Activated CD4-positive, alpha-beta T cell treated with anti-CD3 and anti-CD28 coated beads, Interleukin-2, amount 50 U/mL, for 1 hour (primary cell): Measurements from ENCODE around the gene LAMC3.
"Not testable (repeated sequence)": the region's sequence is repeated elsewhere in the genome, so short reads cannot be mapped to it uniquely, and the experiment has no call there.

Experiments used
- DNase-seq: peaks from one replicate; pipeline ENCODE4 v3.0.0-alpha.2; 2020

Gene LAMC3

DNA sequence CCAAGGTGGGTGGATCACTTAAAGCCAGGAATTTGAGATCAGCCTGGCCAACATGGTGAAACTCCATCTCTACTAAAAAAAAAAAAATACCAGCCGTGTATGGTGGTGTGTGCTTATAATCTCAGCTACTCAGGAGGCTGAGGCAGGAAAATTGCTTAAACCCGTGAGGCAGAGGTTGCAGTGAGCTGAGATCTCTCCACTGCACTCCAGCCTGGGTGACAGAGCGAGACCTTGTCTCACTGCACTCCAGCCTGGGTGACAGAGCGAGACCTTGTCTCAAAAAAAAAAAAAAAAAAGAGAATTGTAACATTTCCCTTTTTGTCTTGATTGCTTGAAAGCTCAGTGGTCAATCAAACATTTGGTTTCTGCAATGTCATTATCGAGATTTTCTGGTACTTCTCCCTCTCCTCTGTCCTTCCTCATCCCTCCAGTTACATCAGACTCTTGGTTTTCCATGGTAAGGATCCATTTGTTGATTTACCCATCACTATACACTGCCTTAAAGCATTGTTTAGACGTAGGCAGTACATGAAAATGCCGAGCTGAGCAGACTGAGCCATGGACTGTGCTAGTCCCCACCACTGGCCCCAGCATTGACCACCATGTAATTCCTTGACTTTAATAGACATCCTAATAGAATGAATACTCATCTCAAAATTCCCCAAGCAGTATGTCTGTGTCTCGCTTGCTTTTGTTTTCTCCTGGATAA, 75.8 kb downstream of the LAMC3 start:
- no peak for DNase-seq

GRCh38 chr9:131085370-131086122, 76.6 kb downstream of the LAMC3 start:
- DNase-seq: no peak

DNA sequence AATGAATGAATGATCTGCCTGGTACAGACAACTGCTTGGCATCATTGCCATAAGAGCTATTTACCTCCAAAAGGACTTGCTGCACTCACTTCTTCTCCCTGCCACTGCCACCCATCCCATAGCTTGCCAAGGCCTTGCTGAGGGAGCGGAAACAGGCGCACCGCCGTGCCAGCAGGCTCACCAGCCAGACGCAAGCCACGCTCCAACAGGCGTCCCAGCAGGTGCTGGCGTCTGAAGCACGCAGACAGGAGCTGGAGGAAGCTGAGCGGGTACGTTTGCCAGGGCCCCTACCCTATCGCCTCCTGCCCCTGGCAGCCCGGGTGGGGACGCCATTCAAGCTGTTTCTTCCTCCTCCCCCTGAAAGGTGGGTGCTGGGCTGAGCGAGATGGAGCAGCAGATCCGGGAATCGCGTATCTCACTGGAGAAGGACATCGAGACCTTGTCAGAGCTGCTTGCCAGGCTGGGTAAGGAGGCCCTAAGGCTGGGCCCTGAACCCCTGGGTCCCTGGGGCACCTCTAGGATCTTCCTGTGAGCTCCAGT, 78.5 kb downstream of the LAMC3 start:
- no peak for DNase-seq

- DNase-seq: no peak
These were observed 81.2 kb downstream of the LAMC3 start for GRCh38 chr9:131090025-131090787.

DNA sequence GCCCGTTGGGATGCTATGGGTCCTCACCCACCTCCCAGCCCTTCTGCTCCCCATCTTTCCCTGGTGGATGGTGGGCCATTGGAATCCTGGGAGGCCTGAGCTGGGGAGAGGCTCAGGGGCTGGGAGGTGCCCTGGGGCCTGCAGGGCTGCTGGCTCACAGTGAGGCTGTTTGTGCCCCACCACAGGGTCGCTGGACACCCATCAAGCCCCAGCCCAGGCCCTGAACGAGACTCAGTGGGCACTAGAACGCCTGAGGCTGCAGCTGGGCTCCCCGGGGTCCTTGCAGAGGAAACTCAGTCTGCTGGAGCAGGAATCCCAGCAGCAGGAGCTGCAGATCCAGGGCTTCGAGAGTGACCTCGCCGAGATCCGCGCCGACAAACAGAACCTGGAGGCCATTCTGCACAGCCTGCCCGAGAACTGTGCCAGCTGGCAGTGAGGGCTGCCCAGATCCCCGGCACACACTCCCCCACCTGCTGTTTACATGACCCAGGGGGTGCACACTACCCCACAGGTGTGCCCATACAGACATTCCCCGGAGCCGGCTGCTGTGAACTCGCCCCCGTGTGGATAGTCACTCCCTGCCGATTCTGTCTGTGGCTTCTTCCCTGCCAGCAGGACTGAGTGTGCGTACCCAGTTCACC, 82.5 kb downstream of the LAMC3 start:
- no peak for DNase-seq

DNA sequence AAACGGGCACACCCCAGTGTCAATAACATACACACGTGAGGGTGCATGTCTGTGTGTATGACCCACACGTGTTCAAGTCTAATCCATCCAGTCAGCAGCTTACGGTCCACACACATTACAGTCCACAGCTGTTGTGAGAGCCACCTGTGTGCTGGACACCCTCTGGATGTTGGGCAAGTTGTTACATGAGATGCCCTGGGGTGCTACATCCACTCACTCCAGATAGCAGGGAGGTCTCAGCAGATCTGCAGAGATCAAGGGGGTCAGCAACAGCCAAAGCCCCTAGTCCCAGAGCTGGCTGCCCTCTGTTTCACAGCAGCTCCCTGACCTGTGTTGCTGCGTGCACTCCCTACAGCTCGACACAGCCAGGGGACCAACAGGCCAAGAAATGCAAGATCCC, 83.1 kb downstream of the LAMC3 start:
- DNase-seq: no peak

DNA sequence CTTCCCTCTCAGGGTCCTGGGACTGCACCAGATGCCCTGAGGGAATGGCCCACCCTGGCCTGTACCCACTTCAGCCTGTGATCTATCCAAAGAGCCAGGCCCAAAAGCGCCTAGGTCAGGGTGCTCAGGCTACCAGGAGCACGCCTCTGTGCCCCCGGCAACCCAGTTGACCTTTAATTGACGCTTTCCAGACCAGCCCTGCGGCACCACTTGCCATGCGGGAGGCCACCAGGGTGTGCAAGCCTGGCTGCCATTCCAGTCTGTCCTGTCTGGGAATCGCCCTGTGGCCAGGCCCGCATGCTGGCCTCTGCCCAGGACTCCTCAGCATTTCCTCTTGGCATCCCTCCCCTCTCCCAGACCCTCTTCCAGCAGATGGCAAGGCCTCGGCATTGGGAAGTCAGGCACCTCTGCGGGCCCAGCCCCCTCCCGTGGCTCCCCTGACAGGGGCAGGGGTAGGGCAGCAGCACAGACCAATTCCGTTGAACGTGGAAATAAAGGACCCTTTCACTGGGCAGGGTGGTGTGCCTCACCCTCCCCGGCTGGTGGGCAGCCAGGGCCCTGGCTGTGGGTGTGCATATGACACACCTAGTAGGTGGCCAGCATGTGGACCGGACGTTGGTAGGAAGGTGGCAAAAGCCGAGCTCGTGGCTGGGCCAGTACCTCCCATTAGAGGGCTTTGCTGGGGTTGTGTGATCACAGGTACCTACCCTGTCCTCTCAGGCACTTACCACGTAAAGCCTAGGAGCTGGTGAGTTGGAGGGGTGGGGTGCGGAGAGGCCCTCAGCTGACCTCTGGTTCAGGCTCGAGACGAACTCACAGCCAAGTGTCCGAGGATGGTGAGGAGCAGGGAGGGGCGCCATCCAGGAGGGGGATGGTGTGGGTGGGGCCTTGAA, 83.8 kb downstream of the LAMC3 start:
- DNase-seq: no peak

- DNase-seq: no peak
These were observed 85.0 kb downstream of the LAMC3 start for GRCh38 chr9:131094015-131094414.

- DNase-seq: no peak
These were observed 85.6 kb downstream of the LAMC3 start for GRCh38 chr9:131094622-131095021.

- DNase-seq: no peak
These were observed 86.8 kb downstream of the LAMC3 start for GRCh38 chr9:131095666-131096268.

- peak; percentile 8 for DNase-seq
These were observed 87.5 kb downstream of the LAMC3 start, which contains the start of gene AIF1L for GRCh38 chr9:131096269-131097125. Gene AIF1L, plus strand, starts transcription at chr9:131096531. Its CDS starts 99 bp downstream, at chr9:131096630.

DNA sequence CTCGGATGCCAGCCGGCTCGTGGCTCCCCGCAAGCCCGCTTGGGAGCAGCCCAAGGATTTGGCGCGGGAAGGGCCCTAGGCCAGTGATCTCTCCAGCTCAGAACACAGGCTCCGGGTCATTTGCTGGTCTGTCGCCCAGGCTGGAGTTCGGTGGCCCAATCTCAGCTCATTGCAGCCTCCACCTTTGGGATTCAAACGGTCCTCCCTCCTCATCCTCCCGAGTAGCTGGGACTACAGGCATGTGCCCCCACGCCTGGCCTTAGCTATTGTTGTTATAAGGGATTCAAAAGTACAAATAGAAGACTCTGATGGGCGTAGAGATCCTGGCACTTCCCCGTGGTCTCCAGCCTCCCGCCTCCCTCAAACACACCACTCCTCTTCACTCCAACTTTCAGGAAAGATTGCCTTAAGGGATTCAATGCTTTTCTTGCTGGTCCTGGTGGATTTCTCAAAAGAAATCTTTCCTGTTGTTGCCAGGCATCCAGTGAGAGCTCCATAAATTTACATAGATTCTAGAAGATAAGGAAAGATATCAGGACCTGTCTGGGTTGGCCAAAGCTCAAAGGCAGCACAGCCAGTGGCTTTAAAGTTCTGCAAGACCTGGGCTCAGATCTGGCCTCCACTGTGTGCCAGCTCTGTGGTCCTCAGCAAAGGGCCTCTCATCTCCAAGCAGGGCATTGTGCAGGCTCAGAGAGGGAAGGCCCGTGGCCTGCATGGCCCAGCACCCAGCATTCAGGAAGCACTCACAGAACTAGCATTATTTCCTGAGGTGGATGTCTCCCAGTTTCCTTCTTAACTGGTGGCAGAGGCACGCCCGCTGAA, 88.4 kb downstream of the LAMC3 start:
- DNase-seq: no peak

DNA sequence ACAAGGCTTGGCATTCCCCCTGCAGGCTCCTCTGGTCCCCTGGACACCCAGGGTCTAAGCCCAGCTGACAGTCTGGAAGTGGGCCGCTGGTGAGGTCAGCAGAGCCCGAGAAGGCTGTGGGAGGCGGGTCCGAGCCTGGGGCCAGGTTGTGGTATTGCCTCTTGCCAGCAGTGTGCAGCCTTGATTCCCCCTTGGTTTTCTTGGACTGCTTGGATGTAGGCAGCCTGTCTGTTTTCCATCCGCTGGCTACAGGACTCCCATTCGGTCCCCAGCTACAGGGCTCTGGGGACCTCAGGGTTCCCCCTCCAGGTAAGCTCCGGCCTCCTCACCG, 88.9 kb downstream of the LAMC3 start:
- no peak for DNase-seq

DNA sequence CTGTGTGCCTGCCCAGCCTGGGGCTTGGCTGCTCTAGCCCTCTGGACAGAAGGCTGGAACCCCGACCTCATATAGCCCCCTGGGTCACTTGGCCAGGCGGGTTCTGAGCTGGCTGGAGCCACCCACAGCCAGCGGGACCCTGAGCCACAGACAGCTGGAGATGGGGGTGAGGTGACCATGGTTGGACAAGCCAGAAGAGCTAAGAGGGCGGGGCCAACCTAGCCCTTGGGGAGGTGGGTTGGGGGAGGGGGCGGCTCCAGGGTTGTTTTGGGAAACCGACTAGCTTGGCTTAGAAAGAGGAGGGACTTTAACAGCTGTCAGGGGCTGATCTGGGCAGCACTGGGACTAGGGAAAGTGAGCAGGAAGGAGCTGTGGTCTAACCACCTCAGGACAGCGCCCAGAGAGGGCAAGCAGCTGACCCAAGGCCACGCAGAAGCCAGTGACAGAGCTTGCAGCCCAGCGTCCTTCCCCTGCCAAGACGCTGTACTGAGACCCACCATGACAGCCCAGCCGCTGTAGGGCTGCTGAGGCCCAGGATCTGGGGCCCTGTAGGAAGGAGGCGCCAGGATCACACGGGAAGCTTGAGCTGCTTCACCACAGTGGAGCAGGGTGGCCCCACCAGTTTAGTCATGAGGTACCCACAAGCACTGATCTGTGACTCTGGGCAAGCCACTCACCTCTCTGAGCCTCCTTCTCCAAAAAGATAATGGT, 89.6 kb downstream of the LAMC3 start:
- DNase-seq: no peak

DNA sequence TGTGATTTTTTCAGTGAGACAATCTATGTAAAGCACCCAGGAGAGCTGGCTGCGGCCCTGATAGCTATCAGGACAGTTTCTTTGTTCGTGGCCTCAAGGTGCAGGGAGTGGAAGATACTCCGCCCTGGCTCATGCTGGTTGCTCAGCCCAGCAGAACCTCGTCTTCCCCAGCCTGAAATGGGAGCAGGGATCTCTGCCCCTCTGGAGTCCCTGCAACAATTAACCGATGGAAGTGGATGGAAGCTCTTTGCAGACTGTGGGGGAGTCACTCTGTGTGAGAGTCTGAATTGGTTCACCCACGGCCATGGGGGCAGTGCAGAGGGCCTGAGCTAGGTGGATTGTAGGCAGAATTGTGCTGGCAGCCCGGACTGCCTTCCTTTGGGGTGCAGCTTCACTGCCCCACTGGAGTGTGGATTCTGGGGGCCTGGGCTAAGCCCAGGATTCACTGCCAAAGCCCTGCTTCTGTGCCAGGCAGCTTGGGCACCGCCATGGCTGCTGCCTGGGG, 90.2 kb downstream of the LAMC3 start:
- no peak for DNase-seq

DNA sequence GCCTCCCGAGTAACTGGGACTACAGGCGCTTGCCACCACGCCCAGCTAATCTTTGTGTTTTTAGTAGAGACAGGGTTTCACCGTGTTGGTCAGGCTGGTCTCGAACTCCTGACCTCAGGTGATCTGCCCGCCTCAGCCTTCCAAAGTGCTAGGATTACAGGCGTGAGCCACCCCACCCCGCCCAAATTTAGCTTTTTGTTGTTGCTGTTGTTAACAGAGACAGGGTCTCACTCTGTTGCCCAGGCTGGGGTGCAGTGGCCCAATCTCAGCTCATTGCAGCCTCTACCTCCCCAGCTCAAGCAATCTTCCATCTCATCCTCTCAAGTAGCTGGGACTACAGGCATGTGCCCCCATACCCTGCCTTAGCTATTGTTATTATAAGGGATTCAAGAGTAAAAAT, 90.9 kb downstream of the LAMC3 start:
- not testable (repeated sequence) for DNase-seq

DNA sequence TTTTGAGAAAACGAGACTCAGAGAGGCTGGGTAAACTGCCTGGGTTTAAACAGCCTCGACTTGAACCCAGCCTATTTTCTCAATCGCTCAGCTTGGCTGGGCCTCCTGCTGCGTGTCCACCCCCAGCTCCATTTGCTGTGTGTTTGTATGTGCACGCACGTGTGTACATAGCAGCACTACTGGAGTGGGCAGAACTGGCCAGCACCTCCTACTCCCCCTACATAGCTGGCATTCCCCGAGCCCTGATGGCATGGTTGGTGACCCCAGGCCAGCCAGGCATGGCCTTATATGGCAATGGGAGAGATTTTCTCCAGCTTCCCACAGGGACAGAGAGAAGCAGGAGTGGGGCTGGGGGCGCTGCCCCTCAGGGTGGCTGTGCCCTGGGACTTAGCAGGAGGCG, 91.5 kb downstream of the LAMC3 start:
- DNase-seq: no peak

- DNase-seq: no peak
These were observed 92.4 kb downstream of the LAMC3 start for GRCh38 chr9:131101207-131101964.
